Kidney (tissue), 14 donors: ENCODE data around the gene ANKRD33. TPM values are rescaled to one million over a fixed set of nuclear protein-coding genes. Genes with fewer than 3 reads are reported as not detected.

Experiments used
- DNase-seq, 5 donors: peaks; one replicate each; pipeline ENCODE4 v3.0.0-alpha.2; 2013 to 2020
- FAIRE-seq: peaks from 2 replicates; lab custom pipeline; 2012; peaks lifted over from hg19 to GRCh38; lab: Jason Lieb, UNC
- H3K27ac ChIP-seq, 2 donors: one replicate each; pipeline ENCODE4 v1.7.0; 2013; ENCODE audit warnings: low read depth in 2 of 2, low read length in 2 of 2, inconsistent platforms in 1 of 2
- H3K27me3 ChIP-seq: one replicate; pipeline ENCODE4 v1.7.1; 2013; ENCODE audit warnings: low read length, inconsistent platforms; ENCODE audit not compliant: control insufficient read depth, insufficient read depth
- H3K36me3 ChIP-seq, 3 donors: one replicate each; pipeline versions ENCODE4 v1.7.0 to v1.7.1; 2013; ENCODE audit warnings: low read length in 3 of 3, control low read depth in 1 of 3, inconsistent platforms in 1 of 3; ENCODE audit not compliant: insufficient read depth in 3 of 3, control insufficient read depth in 2 of 3
- H3K4me1 ChIP-seq, 3 donors: one replicate each; pipeline versions ENCODE4 v1.7.0 to v1.7.1; 2013; ENCODE audit warnings: low read length in 3 of 3, inconsistent platforms in 1 of 3, low read depth in 1 of 3; ENCODE audit not compliant: control insufficient read depth in 2 of 3, insufficient read depth in 2 of 3
- H3K4me3 ChIP-seq, 3 donors: one replicate each; pipeline versions ENCODE4 v1.7.0 to v1.8.1; 2013; ENCODE audit warnings: low read length in 3 of 3, control low read depth in 1 of 3, inconsistent platforms in 1 of 3
- H3K9ac ChIP-seq, 3 donors: one replicate each; pipeline versions ENCODE4 v1.7.0 to v1.7.1; 2013; ENCODE audit warnings: low read length in 3 of 3, control low read depth in 1 of 3, inconsistent platforms in 1 of 3
- H3K9me3 ChIP-seq, 3 donors: one replicate each; pipeline versions ENCODE4 v1.7.0 to v1.7.1; 2013; ENCODE audit warnings: low read length in 3 of 3, control low read depth in 1 of 3, inconsistent platforms in 1 of 3; ENCODE audit not compliant: control insufficient read depth in 2 of 3, insufficient read depth in 1 of 3
- intact Hi-C: fragments of 100-400 bp; cut with DNase I; formaldehyde crosslinking; loops from one replicate; pipeline ENCODE4 v1.11.1; 2022
- polyA plus RNA-seq: library from polyadenylated mRNA; stranded (reverse); fragments of 350-450 nt; fragmentation: Illumina TruSeq; extraction: RNeasy Lipid Tissue Mini Kit (QIAGEN cat#74804); gene quantifications from one replicate; pipeline ENCODE4 v1.2.3, GENCODE V29; 2014; ENCODE audit warnings: low read depth, low replicate concordance; ENCODE audit not compliant: insufficient read depth
- total RNA-seq: library from RNA; stranded (reverse); fragmentation: NEBNext Ultra II Directional; extraction: Animal tissue kit (Norgen Biotek cat#: 25700); gene quantifications from one replicate; pipeline ENCODE4 v1.2.1, GENCODE V29; 2021
- TF ChIP-seq, protein P1 (sequence below): IDR thresholded peaks from 3 replicates; pipeline ENCODE4 v1.5.1; 2012; ENCODE audit warnings: mild to moderate bottlenecking, moderate library complexity, borderline replicate concordance; ENCODE audit not compliant: insufficient read depth; ENCODE audit errors: extremely low read depth
- donor health status: control.
- donor health status: control.
- donor health status: control.
- donor health status: control.
- donor health status: control.
- donor health status: DM: yes; HTN: yes; CAD: no.
- donor health status: Normal renal cell carcinoma (clear cell type).

The ANKRD33 gene
- total and polyA plus RNA-seq, 2 donors from 2014 or later, result not detected

DNA sequence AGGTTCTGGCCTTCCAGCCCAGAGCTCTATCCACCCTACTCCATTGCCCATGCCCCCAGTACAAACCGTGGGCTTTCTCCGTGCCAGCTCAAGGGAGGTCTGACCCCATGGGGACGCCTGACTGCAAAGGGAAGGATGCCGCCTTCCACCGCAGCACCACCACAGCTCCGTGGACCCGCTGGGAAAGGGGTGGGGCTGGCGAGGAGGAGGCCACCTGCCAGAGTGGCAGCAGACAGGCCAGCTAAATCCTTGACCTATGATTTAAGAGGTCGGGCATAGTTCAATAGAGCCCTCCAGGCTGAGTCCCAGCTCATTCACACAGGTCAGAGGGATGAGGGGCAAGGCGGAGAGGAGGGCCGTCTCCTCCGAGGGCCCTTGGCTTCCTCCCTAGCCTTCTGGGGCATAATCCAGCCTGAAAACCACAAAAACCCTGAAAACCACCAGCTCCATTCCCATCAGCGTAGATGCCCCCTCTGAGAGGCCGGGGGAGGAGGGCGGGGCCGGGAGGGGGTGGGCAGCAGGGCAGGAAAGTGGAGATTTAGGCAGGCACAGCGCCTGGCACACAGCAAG lies 24.5 kb upstream of the ANKRD33 start:
- peak overlapping the region; percentile 60 to 71 for H3K27ac ChIP-seq
- no peaks in the 10 kb centered on the region for H3K36me3 ChIP-seq
- H3K4me3 ChIP-seq, result peak overlapping the region in 1 of 3 donors; percentile 49
- H3K9me3 ChIP-seq, result no peaks in the 10 kb centered on the region
- intact Hi-C loops, result no loop called here
- peak overlapping the region in 1 of 3 donors; percentile 10 for H3K9ac ChIP-seq
- TF ChIP-seq, protein P1, sequence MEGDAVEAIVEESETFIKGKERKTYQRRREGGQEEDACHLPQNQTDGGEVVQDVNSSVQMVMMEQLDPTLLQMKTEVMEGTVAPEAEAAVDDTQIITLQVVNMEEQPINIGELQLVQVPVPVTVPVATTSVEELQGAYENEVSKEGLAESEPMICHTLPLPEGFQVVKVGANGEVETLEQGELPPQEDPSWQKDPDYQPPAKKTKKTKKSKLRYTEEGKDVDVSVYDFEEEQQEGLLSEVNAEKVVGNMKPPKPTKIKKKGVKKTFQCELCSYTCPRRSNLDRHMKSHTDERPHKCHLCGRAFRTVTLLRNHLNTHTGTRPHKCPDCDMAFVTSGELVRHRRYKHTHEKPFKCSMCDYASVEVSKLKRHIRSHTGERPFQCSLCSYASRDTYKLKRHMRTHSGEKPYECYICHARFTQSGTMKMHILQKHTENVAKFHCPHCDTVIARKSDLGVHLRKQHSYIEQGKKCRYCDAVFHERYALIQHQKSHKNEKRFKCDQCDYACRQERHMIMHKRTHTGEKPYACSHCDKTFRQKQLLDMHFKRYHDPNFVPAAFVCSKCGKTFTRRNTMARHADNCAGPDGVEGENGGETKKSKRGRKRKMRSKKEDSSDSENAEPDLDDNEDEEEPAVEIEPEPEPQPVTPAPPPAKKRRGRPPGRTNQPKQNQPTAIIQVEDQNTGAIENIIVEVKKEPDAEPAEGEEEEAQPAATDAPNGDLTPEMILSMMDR, result no peak
- peak in 2 of 5 donors; percentile 61 to 81 for DNase-seq
- no peak for FAIRE-seq
- no peaks in the 10 kb centered on the region for H3K27me3 ChIP-seq
- peaks cover 0 to 20% (median 0%) of the 10 kb centered on the region in 3 donors for H3K4me1 ChIP-seq

DNA sequence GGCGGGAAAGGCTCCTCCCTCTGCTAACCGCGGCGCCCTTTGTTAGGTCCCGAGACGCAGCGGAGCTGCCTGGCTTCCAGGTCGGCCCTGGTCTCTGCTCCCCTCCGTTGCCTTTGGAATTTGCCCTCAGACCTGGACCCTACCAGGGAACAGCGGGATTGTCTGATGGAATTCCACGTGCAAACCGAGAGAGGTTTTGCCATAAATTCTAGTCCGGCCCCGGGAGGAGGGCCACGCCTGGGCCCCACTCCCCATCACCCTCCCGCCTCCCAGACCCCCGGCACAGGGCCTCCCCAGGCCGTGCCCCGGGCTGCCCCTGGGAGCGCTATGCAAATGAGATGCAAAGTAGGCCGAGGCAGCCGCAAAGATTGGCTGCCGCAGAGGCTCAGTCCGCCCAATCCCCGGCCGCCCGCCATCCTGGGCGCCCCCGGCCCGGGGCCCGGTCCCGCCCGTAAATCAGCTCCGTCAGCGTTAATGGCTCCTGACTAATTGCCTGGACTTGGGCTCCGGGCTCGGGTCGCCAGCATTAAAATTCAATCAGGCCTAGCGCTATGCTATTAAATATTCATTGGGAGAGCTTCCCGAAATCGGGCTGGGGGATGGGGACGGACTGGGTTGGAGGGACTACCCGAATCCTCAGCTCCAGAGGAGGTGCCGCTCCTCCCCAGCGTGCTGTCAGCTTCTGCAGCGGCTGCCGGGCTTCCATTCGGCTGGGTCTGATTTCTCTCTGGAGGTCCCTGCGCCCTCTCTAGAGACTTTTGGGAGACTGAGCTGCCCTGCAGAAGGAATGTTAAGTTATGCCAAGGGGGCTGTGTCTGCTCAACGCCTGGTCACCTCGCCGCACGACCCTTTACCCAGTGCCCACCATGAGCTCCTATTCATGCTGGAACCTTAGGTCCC lies 23.7 kb upstream of the ANKRD33 start:
- Histone ChIP-seq H3K27me3 (no peaks in the 10 kb centered on the region), H3K27ac (peak overlapping the region; percentile 8 to 71), H3K36me3 (no peaks in the 10 kb centered on the region), H3K4me1 (peaks cover 0 to 24% (median 0%) of the 10 kb centered on the region in 3 donors), H3K9ac (no peak overlapping the region), H3K9me3 (no peaks in the 10 kb centered on the region), H3K4me3 (peak overlapping the region; percentile 12 to 36 (median 34))
- no peak for FAIRE-seq
- TF ChIP-seq, protein P1, result no peak
- DNase-seq, result peak; percentile 86 to 97 (median 96)
- intact Hi-C loops, result no loop called here

DNA sequence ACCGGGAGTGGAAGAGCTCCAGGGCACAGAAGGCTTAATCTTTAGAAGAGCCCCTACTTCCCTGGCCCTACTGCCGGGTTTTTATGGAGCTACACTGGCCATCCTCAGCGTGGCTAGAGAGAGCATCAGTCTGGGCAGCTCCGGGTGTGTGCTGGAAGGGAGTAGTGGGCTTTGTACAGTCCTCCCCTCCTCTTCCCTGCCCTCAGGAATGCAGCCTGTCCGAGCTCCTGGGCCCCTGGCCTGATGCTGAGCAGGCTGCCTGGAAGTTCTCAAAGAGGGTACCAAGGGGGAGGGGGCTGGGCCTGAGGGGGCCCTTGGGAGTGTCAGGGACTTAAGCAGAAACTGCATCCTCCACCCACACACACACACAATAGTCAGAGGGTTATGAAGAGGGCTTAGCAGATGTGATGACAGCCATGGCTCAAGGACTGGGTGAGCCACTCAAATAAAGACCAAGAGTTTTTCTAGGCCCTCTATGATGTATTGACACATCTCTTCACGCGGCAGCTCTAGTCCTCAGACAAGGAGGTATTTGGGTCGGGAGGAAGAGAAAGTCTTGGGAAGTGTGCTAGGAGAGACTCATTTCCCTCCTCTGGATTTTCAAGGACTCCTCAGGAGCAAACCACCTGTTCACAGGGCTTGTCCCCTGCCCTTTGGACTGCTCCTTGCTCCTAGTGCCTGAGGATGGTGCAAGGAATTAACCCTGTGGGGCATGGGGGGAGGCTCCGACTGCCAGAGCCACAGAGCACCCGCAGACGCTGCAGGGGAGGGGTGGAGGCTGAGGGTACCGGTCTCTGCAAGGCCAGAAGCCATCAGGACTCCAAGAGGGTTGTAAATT lies 22.9 kb upstream of the ANKRD33 start:
- Histone ChIP-seq H3K4me3 (peak overlapping the region in 2 of 3 donors; percentile 12 to 36), H3K27ac (peak overlapping the region; percentile 23 to 55), H3K36me3 (no peaks in the 10 kb centered on the region), H3K4me1 (peaks cover 0 to 27% (median 0%) of the 10 kb centered on the region in 3 donors), H3K27me3 (no peaks in the 10 kb centered on the region), H3K9ac (no peak overlapping the region), H3K9me3 (no peaks in the 10 kb centered on the region)
- TF ChIP-seq, protein P1, result no peak
- intact Hi-C loops, result no loop called here
- FAIRE-seq (no peak), DNase-seq (peak; percentile 61 to 80 (median 75))
